Hepatocyte (in vitro differentiated cells): ENCODE data around the gene PSMB3. TPM values are rescaled to one million over a fixed set of nuclear protein-coding genes. Genes with fewer than 3 reads are reported as not detected.

ENCODE experiments used
- DNase-seq: peaks from one replicate; pipeline ENCODE4 v3.0.0-alpha.2; 2016; ENCODE audit warnings: low spot score
- H2AFZ ChIP-seq: fragments of 200-600 bp; sonication (generic); 2 replicates; pipeline ENCODE4 v1.6.0; 2016; ENCODE audit warnings: antibody characterized with exemption, mild to moderate bottlenecking
- H3K27ac ChIP-seq: fragments of 200-600 bp; sonication (generic); 2 replicates; pipeline ENCODE4 v1.5.1; 2016; ENCODE audit warnings: mild to moderate bottlenecking
- H3K27me3 ChIP-seq: fragments of 200-600 bp; sonication (generic); 2 replicates; pipeline ENCODE4 v1.6.1; 2016
- H3K36me3 ChIP-seq: fragments of 200-600 bp; sonication (generic); replicated peaks from 2 replicates; pipeline ENCODE4 v1.5.1; 2016; ENCODE audit warnings: low read depth; ENCODE audit not compliant: insufficient read depth
- H3K4me1 ChIP-seq: fragments of 200-600 bp; sonication (generic); 2 replicates; pipeline ENCODE4 v1.5.1; 2016; ENCODE audit warnings: mild to moderate bottlenecking, moderate library complexity; ENCODE audit not compliant: insufficient read depth
- H3K4me2 ChIP-seq: fragments of 200-600 bp; sonication (generic); 2 replicates; pipeline ENCODE4 v1.6.0; 2016
- H3K4me3 ChIP-seq: fragments of 200-600 bp; sonication (generic); 2 replicates; pipeline ENCODE4 v1.5.1; 2016; ENCODE audit warnings: mild to moderate bottlenecking
- H3K79me2 ChIP-seq: fragments of 200-600 bp; sonication (generic); 2 replicates; pipeline ENCODE4 v1.6.0; 2017; ENCODE audit warnings: mild to moderate bottlenecking
- H3K9me2 ChIP-seq: fragments of 200-600 bp; sonication (generic); replicated peaks from 2 replicates; pipeline ENCODE4 v1.6.0; 2017; ENCODE audit warnings: mild to moderate bottlenecking; ENCODE audit not compliant: insufficient read depth
- H3K9me3 ChIP-seq: fragments of 200-600 bp; sonication (generic); 2 replicates; pipeline ENCODE4 v1.5.1; 2016; ENCODE audit warnings: low read depth, mild to moderate bottlenecking
- H4K20me1 ChIP-seq: fragments of 200-600 bp; sonication (generic); 2 replicates; pipeline ENCODE4 v1.6.0; 2016; ENCODE audit warnings: mild to moderate bottlenecking; ENCODE audit not compliant: insufficient read depth, poor library complexity, severe bottlenecking
- EZH2 ChIP-seq: fragments of 200-600 bp; sonication (generic); IDR thresholded peaks from 2 replicates; pipeline ENCODE4 v1.6.1; 2016; ENCODE audit warnings: antibody characterized with exemption, mild to moderate bottlenecking, borderline replicate concordance
- EZH2phosphoT487 ChIP-seq: fragments of 200-600 bp; sonication (generic); IDR thresholded peaks from one replicate; pipeline ENCODE4 v1.6.1; 2018; ENCODE audit warnings: antibody characterized with exemption, mild to moderate bottlenecking, low read depth, moderate library complexity; ENCODE audit not compliant: unreplicated experiment, severe bottlenecking
- WGBS: methylation state at CpG from one replicate; pipeline ENCODE4 v1.1.6; 2016; ENCODE audit warnings: low lambda C conversion rate; ENCODE audit errors: missing lambda C conversion rate; 5-methylcytosine and 5-hydroxymethylcytosine counted together
- polyA plus RNA-seq: library from polyadenylated mRNA; unstranded; fragments of >200 nt; fragmentation: Nextera tagmentation; extraction: Ambion mirVana; gene quantifications from 2 replicates; pipeline ENCODE4 v1.2.1, GENCODE V29; 2016
- total RNA-seq: library from RNA; depleted of rRNA; stranded (reverse); fragments of >200 nt; gene quantifications from 2 replicates; pipeline ENCODE4 v1.2.3, GENCODE V29; 2014
- TF ChIP-seq, protein P1 (sequence below): fragments of 200-600 bp; sonication (generic); IDR thresholded peaks from 2 replicates; pipeline ENCODE4 v1.5.1; 2016; ENCODE audit warnings: antibody characterized with exemption, mild to moderate bottlenecking; ENCODE audit not compliant: poor library complexity

Gene PSMB3
- total and polyA plus RNA-seq, 2 experiments from 2014 or later: 127 to 275 TPM

- TF ChIP-seq, protein P1, sequence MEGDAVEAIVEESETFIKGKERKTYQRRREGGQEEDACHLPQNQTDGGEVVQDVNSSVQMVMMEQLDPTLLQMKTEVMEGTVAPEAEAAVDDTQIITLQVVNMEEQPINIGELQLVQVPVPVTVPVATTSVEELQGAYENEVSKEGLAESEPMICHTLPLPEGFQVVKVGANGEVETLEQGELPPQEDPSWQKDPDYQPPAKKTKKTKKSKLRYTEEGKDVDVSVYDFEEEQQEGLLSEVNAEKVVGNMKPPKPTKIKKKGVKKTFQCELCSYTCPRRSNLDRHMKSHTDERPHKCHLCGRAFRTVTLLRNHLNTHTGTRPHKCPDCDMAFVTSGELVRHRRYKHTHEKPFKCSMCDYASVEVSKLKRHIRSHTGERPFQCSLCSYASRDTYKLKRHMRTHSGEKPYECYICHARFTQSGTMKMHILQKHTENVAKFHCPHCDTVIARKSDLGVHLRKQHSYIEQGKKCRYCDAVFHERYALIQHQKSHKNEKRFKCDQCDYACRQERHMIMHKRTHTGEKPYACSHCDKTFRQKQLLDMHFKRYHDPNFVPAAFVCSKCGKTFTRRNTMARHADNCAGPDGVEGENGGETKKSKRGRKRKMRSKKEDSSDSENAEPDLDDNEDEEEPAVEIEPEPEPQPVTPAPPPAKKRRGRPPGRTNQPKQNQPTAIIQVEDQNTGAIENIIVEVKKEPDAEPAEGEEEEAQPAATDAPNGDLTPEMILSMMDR: no peak
- TF ChIP-seq EZH2 (no peak), EZH2phosphoT487 (no peak)
- Histone ChIP-seq H4K20me1 (peaks cover 63% of the 10 kb centered on the region), H3K4me1 (peaks cover 44% of the 10 kb centered on the region), H3K9me3 (no peaks in the 10 kb centered on the region), H3K36me3 (no peaks in the 10 kb centered on the region), H2AFZ (no peak overlapping the region), H3K79me2 (peaks cover 88% of the 10 kb centered on the region), H3K27ac (peak overlapping the region; percentile 94), H3K27me3 (no peaks in the 10 kb centered on the region), H3K4me2 (peak overlapping the region; percentile 69), H3K4me3 (no peak overlapping the region), H3K9me2 (no peaks in the 10 kb centered on the region)
- peak; percentile 48 for DNase-seq
- WGBS: 78% methylated on average over 7 of the region's 7 CpGs
Observed at GRCh38 chr17:38741921-38742410, 10.6 kb upstream of the PSMB3 start.

DNA sequence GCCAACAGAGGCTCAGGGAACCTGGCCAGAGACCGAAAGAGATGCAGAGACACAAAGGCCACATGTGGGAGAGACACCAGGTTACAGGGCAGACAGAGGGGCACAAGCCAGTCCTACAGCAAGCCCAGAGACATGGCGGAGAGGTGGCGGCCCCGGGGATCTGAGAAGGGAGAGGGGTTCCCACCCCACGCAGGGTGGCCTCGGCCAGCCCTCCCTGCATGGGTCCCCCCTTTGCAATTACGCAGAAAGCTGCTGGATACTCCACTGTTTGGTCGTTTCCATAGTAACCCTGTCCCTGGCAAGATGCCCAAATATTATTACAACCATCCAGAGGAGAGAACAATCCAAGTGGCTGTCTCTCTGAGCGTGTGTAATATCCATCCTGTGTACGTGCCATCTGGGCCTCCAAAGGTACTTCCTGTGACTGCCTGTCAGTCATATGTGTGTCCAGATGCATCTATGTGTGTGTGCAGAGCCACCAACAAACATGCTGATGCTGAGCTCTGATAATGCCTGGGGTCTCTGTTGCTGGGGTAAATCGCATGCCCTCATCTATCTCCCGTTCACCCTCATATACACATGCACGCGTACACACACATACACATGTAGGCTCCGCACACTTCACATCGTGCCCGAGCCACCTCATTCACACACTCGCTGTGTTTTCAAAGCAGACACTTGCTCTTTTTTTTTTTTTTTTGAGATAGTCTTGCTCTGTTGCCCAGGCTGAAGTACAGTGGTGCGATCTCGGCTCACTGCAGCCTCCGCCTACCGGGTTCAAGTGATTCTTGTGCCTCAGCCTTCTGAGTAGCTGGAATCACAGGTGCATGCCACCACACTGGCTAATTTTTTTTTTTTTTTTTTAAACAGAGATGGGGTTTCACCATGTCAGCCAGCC is 9.9 kb upstream of the PSMB3 start:
- H3K79me2 ChIP-seq: peaks cover 95% of the 10 kb centered on the region
- H4K20me1 ChIP-seq: peaks cover 63% of the 10 kb centered on the region
- no peaks in the 10 kb centered on the region for H3K9me2 ChIP-seq
- DNase-seq: peak; percentile 86
- H3K4me3 ChIP-seq: no peak overlapping the region
- H3K4me2 ChIP-seq: peak overlapping the region; percentile 69
- WGBS: 68% methylated on average over 22 of the region's 22 CpGs
- no peaks in the 10 kb centered on the region for H3K27me3 ChIP-seq
- peaks cover 44% of the 10 kb centered on the region for H3K4me1 ChIP-seq
- H3K36me3 ChIP-seq: no peaks in the 10 kb centered on the region
- no peak overlapping the region for H2AFZ ChIP-seq
- H3K9me3 ChIP-seq: no peaks in the 10 kb centered on the region
- peak overlapping the region; percentile 94 for H3K27ac ChIP-seq
- TF ChIP-seq EZH2: no peak
- TF ChIP-seq, protein P1: no peak
- TF ChIP-seq EZH2phosphoT487: no peak

DNA sequence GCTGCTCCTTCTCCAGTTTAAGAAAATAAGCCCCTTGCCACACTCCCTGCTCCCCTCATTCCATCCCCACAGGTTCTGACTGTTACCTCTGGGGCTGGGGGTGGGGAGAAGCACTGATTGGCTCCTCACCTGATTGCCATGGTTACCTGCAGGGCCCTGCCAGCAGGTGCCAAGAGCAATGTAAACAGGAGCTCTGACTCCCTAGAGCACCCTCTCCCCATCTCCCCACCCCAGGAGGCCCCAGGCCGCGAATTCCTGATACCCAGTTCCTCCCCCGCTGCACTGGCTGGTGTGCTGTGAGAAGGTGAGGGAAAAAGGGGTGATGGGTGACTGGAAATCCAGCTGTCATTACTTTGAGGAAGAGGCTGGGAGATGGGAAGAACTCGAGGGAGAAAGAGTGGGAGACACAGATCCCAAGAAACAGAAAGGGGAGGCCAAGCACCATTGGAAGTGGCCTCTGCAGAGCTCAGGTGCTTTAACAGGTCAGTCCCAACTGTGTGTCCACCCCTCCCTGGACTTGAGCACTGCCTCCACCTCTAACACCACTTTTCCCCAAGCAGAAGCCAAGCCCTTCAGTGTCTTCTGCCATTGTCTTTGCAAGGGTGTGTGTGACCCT is 8.9 kb upstream of the PSMB3 start:
- peak; percentile 22 for DNase-seq
- no peaks in the 10 kb centered on the region for H3K9me2 ChIP-seq
- 47% methylated on average over 4 of the region's 4 CpGs for WGBS
- TF ChIP-seq, protein P1: no peak
- TF ChIP-seq EZH2phosphoT487: no peak
- TF ChIP-seq EZH2: no peak
- H4K20me1 ChIP-seq: peaks cover 63% of the 10 kb centered on the region
- H3K4me3 ChIP-seq: no peak overlapping the region
- H3K9me3 ChIP-seq: no peaks in the 10 kb centered on the region
- peak overlapping the region; percentile 85 for H3K27ac ChIP-seq
- peak overlapping the region; percentile 69 for H3K4me2 ChIP-seq
- H3K79me2 ChIP-seq: peaks cover 92% of the 10 kb centered on the region
- no peak overlapping the region for H2AFZ ChIP-seq
- H3K36me3 ChIP-seq: no peaks in the 10 kb centered on the region
- H3K27me3 ChIP-seq: no peaks in the 10 kb centered on the region
- H3K4me1 ChIP-seq: peaks cover 44% of the 10 kb centered on the region
